ENCODE results near the gene KLHL29.

- TF ChIP-seq CTCF (IDR thresholded peaks at IDR 0.05) (no peak), POLR2A (IDR thresholded peaks at IDR 0.05) (no peak), EP300 (IDR thresholded peaks at IDR 0.05) (no peak)
Measured at GRCh38 chr2:23521060-23521459, 136.1 kb downstream of the KLHL29 start.

Data from ovary (tissue), 3 donors.